ENCODE data around the gene MEN1.

- TF ChIP-seq CTCF (IDR thresholded peaks at IDR 0.05; ENCODE audit: low read length) (no peak), EZH2 (optimal IDR thresholded peaks at IDR 0.05; ENCODE audit: low read depth, low read length) (no peak), EZH2phosphoT487 (IDR thresholded peaks at IDR 0.05; ENCODE audit: low read length) (no peak)
Measured at GRCh38 chr11:64803846-64804345, 6.5 kb downstream of the MEN1 start.
